Measurements from ENCODE around the gene LCOR. TPM values are rescaled to one million over a fixed set of nuclear protein-coding genes. Genes with fewer than 3 reads are reported as not detected.

LCOR gene
- total and polyA plus RNA-seq, 9 of the 15 experiments (the other 6 are each of a cell fraction or from before 2014, with no cell fraction given): 3.6 to 25.2 (median 14.4) TPM

DNA sequence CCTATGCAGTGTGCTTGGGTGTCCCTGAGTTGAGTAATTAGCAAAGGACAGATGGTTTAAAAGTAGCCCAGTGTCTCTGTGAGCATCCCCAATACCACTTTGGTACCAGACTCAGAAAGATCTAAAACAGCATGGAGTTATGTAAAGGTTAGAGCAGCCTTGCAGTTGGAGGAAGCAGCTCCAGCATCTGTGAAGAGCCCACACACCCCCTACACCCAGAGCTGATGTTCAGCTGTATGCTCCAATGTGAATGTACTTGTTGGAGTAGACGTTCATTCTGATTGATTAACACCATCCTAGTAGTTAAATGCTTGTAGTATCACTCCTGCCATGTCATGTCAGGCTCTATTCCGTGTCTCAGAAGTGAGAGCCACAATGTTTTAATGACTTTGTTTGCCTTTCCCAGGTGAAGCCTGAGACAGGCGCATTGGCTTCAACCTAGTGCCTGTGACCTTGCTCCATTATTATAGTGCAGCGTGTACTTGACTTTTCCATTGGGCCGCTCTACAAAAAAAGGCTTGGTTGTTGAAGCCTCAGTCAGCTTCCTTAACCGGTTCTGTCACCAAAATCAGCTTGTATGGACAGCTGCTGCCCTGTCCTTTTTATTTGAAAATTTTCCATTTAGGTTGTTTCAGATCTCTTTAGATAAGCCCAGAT lies 154.2 kb downstream of the LCOR start:
- no peak overlapping the region for H3K27ac ChIP-seq (ENCODE audit: extremely low read depth, low read depth, low read length)
- no TSS peak for BruUV-seq (replicated peaks)
- no peaks in the 10 kb centered on the region for H4K20me1 ChIP-seq (replicated peaks; ENCODE audit: control insufficient read depth, insufficient read depth, low read length)
- H3K4me1 ChIP-seq (replicated peaks in 1 of 2; ENCODE audit: control insufficient read depth in 2 of 2, insufficient read depth in 2 of 2, low read length in 2 of 2): no peaks in the 10 kb centered on the region; a peak in 1 of 5 replicates
- POLR2A ChIA-PET: no interaction called here
- H3K79me2 ChIP-seq (ENCODE audit: control insufficient read depth, insufficient read depth, low read length): no peaks in the 10 kb centered on the region
- no peak overlapping the region for H3K4me2 ChIP-seq (ENCODE audit: insufficient read depth, low read length)
- DNase-seq (ENCODE audit: extremely low read depth in 1 of 4, low spot score in 3 of 4) (no peak), FAIRE-seq (no peak), ATAC-seq (no peak)
- no peak overlapping the region for H3K9ac ChIP-seq (ENCODE audit: insufficient read depth in 1 of 2, low read depth in 2 of 2, low read length in 2 of 2)
- CTCF ChIA-PET (ENCODE audit: low intra/inter-chr PET ratio): no interaction called here
- H2AFZ ChIP-seq (ENCODE audit: low read depth, low read length): no peak overlapping the region
- 83% methylated on average over 5 of the region's 6 CpGs for WGBS (ENCODE audit: insufficient coverage, low coverage, missing lambda C conversion rate)
- no peaks in the 10 kb centered on the region for H3K9me3 ChIP-seq (replicated peaks; ENCODE audit: control insufficient read depth, insufficient read depth, low read depth, low read length)
- intact Hi-C loops (cut with micrococcal nuclease) (no loop called here), in situ Hi-C loops (cut with MboI) (no loop called here)
- no peaks in the 10 kb centered on the region for H3K27me3 ChIP-seq (ENCODE audit: control insufficient read depth in 2 of 2, insufficient read depth in 2 of 2, low read length in 2 of 2)
- H3K4me3 ChIP-seq: no peak overlapping the region
- H3K36me3 ChIP-seq (ENCODE audit: control insufficient read depth, insufficient read depth, low read length): peaks cover 7% of the 10 kb centered on the region; the same call in 2 of the 3 replicates
- H3K9me1 ChIP-seq (ENCODE audit: control insufficient read depth, insufficient read depth, low read length): no peaks in the 10 kb centered on the region
- TF ChIP-seq SMAD2 (IDR thresholded peaks at IDR 0.05; ENCODE audit: low read depth, low read length) (no peak), ZEB2 (IDR thresholded peaks at IDR 0.05) (no peak), GABPA (tag; conservative IDR thresholded peaks at IDR 0.05; ENCODE audit: low read depth) (no peak), HEY1 (CRISPR knock-in tag; IDR thresholded peaks at IDR 0.05; ENCODE audit: borderline replicate concordance) (no peak), DNMT1 (IDR thresholded peaks at IDR 0.05) (no peak), TBL1XR1 (IDR thresholded peaks at IDR 0.05; ENCODE audit: low read length in 2 of 2) (no peak), ZNF408 (CRISPR knock-in tag; IDR thresholded peaks at IDR 0.05; ENCODE audit: low read depth) (no peak), KLF13 (tag; IDR thresholded peaks at IDR 0.05; ENCODE audit: borderline replicate concordance, low read depth) (no peak)
- TF ChIP-seq, protein P1, sequence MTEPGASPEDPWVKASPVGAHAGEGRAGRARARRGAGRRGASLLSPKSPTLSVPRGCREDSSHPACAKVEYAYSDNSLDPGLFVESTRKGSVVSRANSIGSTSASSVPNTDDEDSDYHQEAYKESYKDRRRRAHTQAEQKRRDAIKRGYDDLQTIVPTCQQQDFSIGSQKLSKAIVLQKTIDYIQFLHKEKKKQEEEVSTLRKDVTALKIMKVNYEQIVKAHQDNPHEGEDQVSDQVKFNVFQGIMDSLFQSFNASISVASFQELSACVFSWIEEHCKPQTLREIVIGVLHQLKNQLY (CRISPR knock-in tag; conservative IDR thresholded peaks at IDR 0.05): no peak
